NCI-H2029 treated with DMSO at 0.1 percent for 48 hours (cell line): Measurements from ENCODE around the gene CCDC38.

Experiments
- DNase-seq: peaks from one replicate; lab custom pipeline; 2025; lab: John Stamatoyannopoulos, UW

The CCDC38 gene

DNA sequence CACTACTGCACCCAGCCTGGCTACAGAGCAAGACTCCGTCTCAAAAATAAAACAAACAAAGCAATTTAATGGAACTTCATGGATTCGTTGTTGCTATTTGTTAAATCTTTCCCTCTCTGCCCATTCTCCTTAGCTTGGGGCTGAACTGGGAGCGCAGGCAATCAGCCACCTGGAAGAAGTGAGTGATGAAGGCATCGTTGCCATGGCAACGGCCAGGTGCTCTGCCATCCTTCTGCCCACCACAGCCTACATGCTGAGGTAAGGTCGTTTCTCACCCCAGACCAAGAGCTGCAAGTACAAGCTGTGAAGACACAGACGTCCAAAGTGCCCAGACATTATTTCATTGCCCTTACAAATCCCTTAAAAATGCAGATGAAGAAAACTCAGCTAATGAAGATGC lies 19.8 kb upstream of the CCDC38 start:
- no peak for DNase-seq

DNA sequence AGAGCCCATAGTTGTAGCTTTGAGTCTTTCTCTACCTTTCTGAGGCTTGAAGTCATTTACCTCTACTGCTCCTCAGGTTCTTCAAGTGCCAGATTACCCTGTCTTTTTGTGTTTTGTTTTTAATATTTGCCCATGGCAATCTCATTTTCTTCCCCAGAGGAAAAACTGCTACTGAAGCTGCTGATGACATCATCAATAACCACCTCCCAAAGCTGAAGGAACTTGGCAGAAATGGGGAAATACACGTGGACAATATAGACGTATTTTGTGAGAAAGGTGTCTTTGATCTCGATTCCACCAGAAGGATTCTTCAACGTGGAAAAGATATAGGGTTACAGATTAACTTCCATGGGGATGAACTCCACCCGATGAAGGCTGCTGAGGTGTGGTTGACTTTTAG lies 17.8 kb upstream of the CCDC38 start:
- no peak for DNase-seq

- no peak for DNase-seq
Observed at GRCh38 chr12:95959107-95959506, 16.7 kb upstream of the CCDC38 start.

DNA sequence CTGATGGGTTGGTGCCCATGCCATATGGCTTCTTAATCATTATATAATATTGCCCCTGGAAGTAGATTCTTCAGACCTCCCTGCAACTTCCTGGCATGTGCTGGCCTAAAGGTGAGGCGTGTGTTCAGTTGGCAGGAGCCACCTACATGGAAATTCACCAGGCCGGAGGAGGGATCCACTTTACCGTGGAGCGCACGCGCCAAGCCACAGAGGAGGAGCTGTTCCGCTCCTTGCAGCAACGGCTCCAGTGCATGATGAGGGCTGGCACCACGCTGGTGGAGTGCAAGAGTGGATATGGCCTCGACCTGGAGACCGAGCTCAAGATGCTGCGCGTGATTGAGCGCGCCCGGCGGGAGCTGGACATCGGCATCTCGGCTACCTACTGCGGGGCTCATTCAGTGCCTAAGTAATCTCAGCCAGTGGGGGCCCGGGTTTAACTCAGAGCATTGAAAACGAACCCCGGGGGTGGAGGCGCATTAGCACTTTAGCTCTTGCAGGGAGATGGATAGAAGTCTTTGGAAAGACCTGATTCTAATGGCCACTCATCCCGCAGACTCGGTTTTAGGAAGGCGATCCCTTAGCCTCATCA lies 14.2 kb upstream of the CCDC38 start:
- no peak for DNase-seq

DNA sequence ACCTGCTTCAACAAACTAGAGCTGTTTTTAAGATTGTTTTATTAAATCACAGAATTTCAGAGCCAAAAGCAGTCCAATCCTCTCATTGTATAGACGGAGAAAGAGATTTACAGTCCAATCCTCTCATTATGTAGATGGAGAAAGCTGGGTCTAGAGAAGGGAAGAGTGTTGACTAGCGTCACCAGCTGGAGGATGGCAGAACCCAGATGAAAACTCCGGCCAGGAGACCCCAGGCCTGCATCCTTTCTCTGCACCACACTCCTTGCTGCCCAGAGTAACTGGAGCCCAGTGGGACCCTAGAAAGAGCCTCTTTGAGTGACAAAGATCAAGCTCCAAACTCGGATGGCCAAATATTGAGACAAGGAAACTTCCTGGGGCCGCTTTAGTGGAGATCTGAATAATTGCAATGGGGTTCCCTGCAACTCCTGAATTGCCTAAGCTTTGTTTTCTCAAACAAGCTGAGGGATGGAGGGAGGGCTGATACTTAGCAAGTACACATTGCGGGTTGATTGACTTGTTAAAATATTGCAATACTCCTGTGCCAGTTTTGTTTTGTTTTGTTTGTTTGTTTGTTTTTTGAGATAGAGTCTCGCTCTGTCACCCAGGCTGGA lies 13.2 kb upstream of the CCDC38 start:
- no peak for DNase-seq

GRCh38 chr12:95953000-95953399 lies 10.6 kb upstream of the CCDC38 start:
- DNase-seq: no peak

GRCh38 chr12:95951515-95951914 lies 9.1 kb upstream of the CCDC38 start:
- DNase-seq: peak; percentile 72

GRCh38 chr12:95949477-95950206 lies 7.2 kb upstream of the CCDC38 start:
- DNase-seq: peak; percentile 7

GRCh38 chr12:95944108-95944704 lies 1.8 kb upstream of the CCDC38 start:
- no peak for DNase-seq

DNA sequence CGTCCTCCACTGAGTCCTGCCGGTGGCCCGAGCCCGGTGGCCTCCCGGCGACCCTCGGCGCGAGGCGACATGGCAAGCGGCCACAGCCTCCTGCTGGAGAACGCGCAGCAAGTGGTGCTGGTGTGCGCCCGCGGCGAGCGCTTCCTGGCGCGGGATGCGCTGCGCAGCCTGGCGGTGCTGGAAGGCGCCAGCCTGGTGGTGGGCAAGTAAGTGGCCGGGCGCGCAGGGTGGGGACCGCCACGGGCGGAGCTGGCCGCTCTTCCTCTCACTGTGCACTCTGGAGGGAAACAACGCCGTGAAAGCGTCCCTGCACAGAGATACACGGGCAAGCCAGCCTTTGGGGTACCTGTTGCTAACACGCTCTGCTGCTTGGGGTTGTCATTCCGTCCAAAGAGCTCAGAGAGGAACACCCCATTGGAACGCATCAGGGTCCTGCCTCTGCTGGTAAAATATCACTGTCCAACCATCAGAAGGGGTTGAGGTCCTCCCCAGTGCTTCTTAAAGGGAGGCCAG lies 972 bp upstream of the CCDC38 start, which contains the start of gene AMDHD1:
Gene AMDHD1 (plus strand): TSS at position 2 of the 513 bp plus-strand sequence. CDS start 68 bp downstream, at position 70.
- no peak for DNase-seq

- DNase-seq: no peak
Observed at GRCh38 chr12:95942101-95942523, 302 bp downstream of the CCDC38 start.

GRCh38 chr12:95940514-95940913 lies 1.9 kb downstream of the CCDC38 start:
- no peak for DNase-seq

- DNase-seq: no peak
Observed at GRCh38 chr12:95922231-95922630, 20.2 kb downstream of the CCDC38 start.

GRCh38 chr12:95919110-95919509 lies 23.3 kb downstream of the CCDC38 start:
- DNase-seq: no peak

- peak; percentile 65 for DNase-seq
Observed at GRCh38 chr12:95918194-95918993, 24.0 kb downstream of the CCDC38 start.

DNA sequence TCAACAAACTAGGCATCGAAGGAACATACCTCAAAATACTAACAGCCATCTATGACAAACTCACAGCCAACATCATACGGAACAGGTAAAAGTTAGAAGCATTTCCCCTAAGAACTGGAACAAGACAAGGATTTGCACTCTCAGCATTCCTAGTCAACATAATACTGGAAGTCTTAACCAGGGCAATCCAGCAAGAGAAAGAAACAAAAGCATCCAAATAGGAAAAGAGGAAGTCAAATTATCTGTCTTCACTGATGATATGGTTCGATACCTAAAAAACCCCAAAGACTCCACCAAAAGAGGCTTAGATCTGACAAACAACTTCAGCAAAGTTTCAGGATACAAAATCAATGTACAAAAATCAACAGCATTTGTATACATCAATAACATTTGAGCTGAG lies 32.5 kb downstream of the CCDC38 start:
- no peak for DNase-seq

DNA sequence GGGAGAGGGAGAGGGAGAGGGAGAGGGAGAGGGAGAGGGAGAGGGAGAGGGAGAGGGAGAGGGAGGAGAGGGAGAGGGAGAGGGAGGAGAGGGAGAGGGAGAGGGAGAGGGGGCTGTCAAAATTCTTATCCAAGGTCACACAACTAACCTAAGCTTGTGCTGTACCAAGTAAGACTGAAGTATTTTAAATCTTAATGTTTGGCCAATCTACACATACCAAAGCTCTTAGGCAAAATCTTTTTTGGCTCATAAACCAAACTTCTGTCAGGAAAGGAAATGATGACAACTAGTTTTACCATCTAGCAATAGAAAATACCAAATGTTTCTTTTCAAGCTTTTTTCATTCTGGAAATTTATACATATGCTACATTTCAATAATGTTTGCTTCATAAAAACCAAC lies 33.8 kb downstream of the CCDC38 start:
- DNase-seq: no peak

DNA sequence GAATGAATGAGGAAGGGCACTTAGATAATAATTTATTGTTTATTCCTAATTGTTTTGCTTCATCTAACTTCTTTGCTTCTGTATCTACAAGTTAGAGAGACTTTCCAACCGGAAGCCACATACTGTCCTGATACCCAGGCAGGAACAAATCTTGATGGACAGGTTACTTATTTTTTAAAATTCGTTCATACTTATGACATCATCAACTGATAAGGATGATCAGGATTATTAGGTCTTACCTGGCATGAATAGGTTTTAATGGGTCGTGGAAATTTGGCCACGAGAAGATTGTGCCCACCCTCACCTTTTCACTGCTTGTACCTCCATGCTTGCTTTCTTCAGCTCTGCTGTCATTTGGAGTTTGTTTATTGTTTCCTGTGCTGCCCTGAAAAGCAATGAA lies 44.3 kb downstream of the CCDC38 start:
- no peak for DNase-seq

- no peak for DNase-seq
Observed at GRCh38 chr12:95896846-95897245, 45.6 kb downstream of the CCDC38 start.

DNA sequence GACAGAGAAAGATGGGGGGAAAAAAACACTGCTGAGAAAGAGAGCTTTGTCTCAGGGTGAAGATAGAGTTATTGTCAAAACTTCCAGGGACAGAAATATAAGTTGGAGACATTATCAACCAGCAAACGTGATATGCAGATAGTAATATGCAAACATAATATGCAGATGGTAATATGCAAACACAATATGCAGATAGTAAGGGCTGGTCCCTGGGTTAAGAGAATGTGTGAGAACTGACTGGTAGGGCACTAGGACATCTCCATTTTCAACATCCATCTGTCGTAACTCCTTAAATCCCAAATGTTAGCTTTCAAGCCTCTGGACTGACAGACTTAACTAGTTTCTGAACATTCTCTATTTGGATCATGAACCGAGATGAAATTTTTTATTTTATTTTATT lies 51.5 kb downstream of the CCDC38 start:
- no peak for DNase-seq

DNA sequence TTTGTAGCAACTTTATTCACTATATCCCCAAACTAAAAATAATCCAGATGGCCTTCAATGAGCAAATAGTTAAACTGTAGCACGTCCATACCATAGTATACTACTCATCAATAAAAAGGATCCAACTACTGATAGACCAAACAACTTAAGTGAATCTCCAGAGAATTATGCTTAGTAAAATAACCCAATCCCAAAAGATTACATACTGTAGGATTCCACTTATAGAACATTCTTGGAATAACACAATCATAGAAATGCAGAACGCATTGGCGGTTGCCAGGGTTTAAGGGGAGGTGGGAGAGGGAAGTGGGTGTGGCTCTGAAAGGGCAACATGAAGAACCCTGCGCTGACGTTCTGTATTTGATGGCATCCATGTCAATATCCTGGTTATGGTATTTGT lies 55.1 kb downstream of the CCDC38 start:
- DNase-seq: no peak

GRCh38 chr12:95884998-95885397 lies 57.4 kb downstream of the CCDC38 start:
- no peak for DNase-seq
